K562 (cell line): ENCODE data around the gene C1D. TPM values are rescaled to one million over a fixed set of nuclear protein-coding genes. Genes with fewer than 3 reads are reported as not detected.
A peak's percentile ranks its signal among the peaks of the same experiment; 100 is the strongest.

Source experiments
- ARNT ChIP-seq, 2 experiments: fragments of 450-650 bp; IDR thresholded peaks; 2 replicates each; pipeline ENCODE4 v1.6.1; 2016; ENCODE audit warnings: mild to moderate bottlenecking in 1 of 2
- CBFA2T2 ChIP-seq: fragments of 450-650 bp; conservative IDR thresholded peaks from 2 replicates; pipeline ENCODE4 v1.6.1; 2017; ENCODE audit warnings: mild to moderate bottlenecking
- FOSL1 ChIP-seq: fragments of 200-800 bp; sonication (Bioruptor generic); conservative IDR thresholded peaks from 2 replicates; pipeline ENCODE4 v1.6.1; 2016; ENCODE audit warnings: missing genetic modification characterization, missing compliant biosample characterization
- FOXJ3 ChIP-seq: sonication (generic); formaldehyde crosslinking; IDR thresholded peaks from 2 replicates; pipeline ENCODE4 v1.4.0; 2020; ENCODE audit warnings: mild to moderate bottlenecking, missing genetic modification reagents
- FUS ChIP-seq: fragments of 200-400 bp; formaldehyde crosslinking; optimal IDR thresholded peaks from 2 replicates; pipeline ENCODE3; 2017; ENCODE audit warnings: low read depth, low read length
- HMG20B ChIP-seq: fragments of 250-450 bp; sonication (Bioruptor Pico); IDR thresholded peaks from 2 replicates; pipeline ENCODE4 v1.5.0; 2021; ENCODE audit warnings: mild to moderate bottlenecking
- HMGN3 ChIP-seq: IDR thresholded peaks from 2 replicates; pipeline ENCODE4 v1.6.1; 2011; ENCODE audit warnings: borderline replicate concordance, low read depth, mild to moderate bottlenecking, mixed read lengths, low read length; ENCODE audit not compliant: insufficient read length; ENCODE audit errors: extremely low read depth
- HOMEZ ChIP-seq: fragments of 250-450 bp; sonication (Bioruptor Pico); IDR thresholded peaks from 2 replicates; pipeline ENCODE4 v1.4.0; 2020; ENCODE audit warnings: mild to moderate bottlenecking, moderate library complexity
- IFI16 ChIP-seq: fragments of 250-450 bp; sonication (Bioruptor Pico); IDR thresholded peaks from 2 replicates; pipeline ENCODE4 v2.1.2; 2022; ENCODE audit warnings: mild to moderate bottlenecking, inconsistent platforms
- ILK ChIP-seq: fragments of 450-650 bp; IDR thresholded peaks from 2 replicates; pipeline ENCODE4 v1.6.1; 2016; ENCODE audit warnings: missing genetic modification characterization, low read depth, mild to moderate bottlenecking, missing compliant biosample characterization, moderate library complexity, borderline replicate concordance
- JUN ChIP-seq, 2 experiments: sonication (generic) in 1 of 2; formaldehyde crosslinking in 1 of 2; IDR thresholded peaks; 2 replicates each; pipeline versions ENCODE4 v1.6.1 to v1.8.0; 2012 to 2022; ENCODE audit warnings: borderline replicate concordance in 2 of 2, mild to moderate bottlenecking in 2 of 2, improper control_type of control experiment in 1 of 2, low read depth in 1 of 2, low read length in 1 of 2, missing genetic modification reagents in 1 of 2
- KLF1 ChIP-seq: fragments of 450-650 bp; IDR thresholded peaks from 2 replicates; pipeline ENCODE4 v1.6.1; 2016; ENCODE audit warnings: missing genetic modification characterization, missing compliant biosample characterization
- MCM2 ChIP-seq: fragments of 450-650 bp; IDR thresholded peaks from 2 replicates; pipeline ENCODE4 v1.6.1; 2017; ENCODE audit warnings: low read depth, mild to moderate bottlenecking
- MLLT1 ChIP-seq, 2 experiments: fragments of 450-650 bp; IDR thresholded peaks; 2 replicates each; pipeline ENCODE4 v1.6.1; 2016
- NFYB ChIP-seq: IDR thresholded peaks from 2 replicates; pipeline ENCODE4 v1.6.1; 2011; ENCODE audit warnings: mild to moderate bottlenecking, moderate library complexity; ENCODE audit not compliant: insufficient read length; ENCODE audit errors: extremely low read depth
- RBBP5 ChIP-seq: fragments of 200-600 bp; sonication (generic); IDR thresholded peaks from 2 replicates; pipeline ENCODE4 v1.6.1; 2012; ENCODE audit warnings: borderline replicate concordance, mild to moderate bottlenecking, low read length, control low read depth, inconsistent platforms; ENCODE audit not compliant: insufficient read depth, poor library complexity, severe bottlenecking
- SRSF7 ChIP-seq: fragments of 200-400 bp; formaldehyde crosslinking; optimal IDR thresholded peaks from 2 replicates; pipeline ENCODE3; 2017; ENCODE audit warnings: mild to moderate bottlenecking, low read depth, low read length
- ZBTB11 ChIP-seq, 3 experiments: fragments of 200-800 bp in 1 of 3; fragments of 250-450 bp in 1 of 3; fragments of 450-650 bp in 1 of 3; sonication (Bioruptor Pico) in 1 of 3; sonication (Bioruptor generic) in 1 of 3; formaldehyde crosslinking in 1 of 3; IDR thresholded peaks; 2 replicates each; pipeline versions ENCODE4 v1.6.1 to v1.8.0; 2016 to 2022; ENCODE audit warnings: mild to moderate bottlenecking in 2 of 3, missing genetic modification characterization in 2 of 3, missing compliant biosample characterization in 1 of 3, moderate library complexity in 1 of 3
- ZNF589 ChIP-seq: fragments of 200-800 bp; sonication (Bioruptor generic); IDR thresholded peaks from 2 replicates; pipeline ENCODE4 v1.6.1; 2016; ENCODE audit warnings: low read depth, missing genetic modification characterization, missing compliant biosample characterization
- ZNF644 ChIP-seq: fragments of 200-800 bp; sonication (Bioruptor generic); IDR thresholded peaks from 2 replicates; pipeline ENCODE4 v1.6.1; 2016; ENCODE audit warnings: low read depth, missing genetic modification characterization, missing compliant biosample characterization
- ZNF75A ChIP-seq: fragments of 450-650 bp; formaldehyde crosslinking; IDR thresholded peaks from 2 replicates; pipeline ENCODE4 v1.4.0; 2020; ENCODE audit warnings: mild to moderate bottlenecking
- polyA plus RNA-seq, 8 experiments: library from polyadenylated mRNA; depleted of rRNA in 4 of 8; stranded (reverse) in 5 of 8; unstranded in 3 of 8; fragments of >200 nt; fragmentation: Nextera tagmentation in 2 of 8; fragmentation: Illumina TruSeq in 1 of 8; extraction: Ambion mirVana in 2 of 8; extraction: Trizol in 1 of 8; gene quantifications; 2 replicates each; pipeline versions ENCODE4 v1.2.1 to v1.2.3, GENCODE V29; 2011 to 2014; ENCODE audit warnings: inconsistent platforms in 1 of 8, missing spikeins in 1 of 8
- total RNA-seq, 7 experiments: library from RNA; depleted of rRNA in 6 of 7; stranded (reverse); fragments of >200 nt in 6 of 7; fragmentation: Illumina TruSeq in 2 of 7; extraction: Trizol in 2 of 7; gene quantifications; 2 replicates each; pipeline versions ENCODE4 v1.2.1 to v1.2.3, GENCODE V29; 2011 to 2021; ENCODE audit warnings: low replicate concordance in 1 of 7

The C1D gene
- total and polyA plus RNA-seq, 9 of the 15 experiments (the other 6 are each of a cell fraction or from before 2014, with no cell fraction given): 33.2 to 123 (median 56.5) TPM

GRCh38 chr2:68100189-68100588, 37.4 kb upstream of the C1D start (continued):
- TF ChIP-seq FUS (no peak), ZNF644 (tag) (no peak), ZBTB11 (CRISPR knock-in tag; IDR thresholded peaks at IDR 0.05) (no peak), FOSL1 (tag) (no peak), FOXJ3 (CRISPR knock-in tag) (no peak), ARNT (IDR thresholded peaks at IDR 0.05) (no peak), ZNF589 (no peak), ILK (tag) (no peak), HMG20B (no peak), MLLT1 (IDR thresholded peaks at IDR 0.05) (no peak), SRSF7 (no peak), HOMEZ (CRISPR knock-in tag) (no peak), MCM2 (no peak), IFI16 (CRISPR knock-in tag) (no peak), HMGN3 (no peak), ZNF75A (CRISPR knock-in tag) (no peak), JUN (IDR thresholded peaks at IDR 0.05; ENCODE audit: borderline replicate concordance, low read depth, low read length) (no peak), JUN (CRISPR knock-in tag; IDR thresholded peaks at IDR 0.05; ENCODE audit: borderline replicate concordance) (no peak), KLF1 (tag) (no peak), CBFA2T2 (peak; percentile 54), RBBP5 (no peak), NFYB (no peak)
